WTC11 (cell line): Measurements from ENCODE around the gene DHTKD1. TPM values are rescaled to one million over a fixed set of nuclear protein-coding genes. Genes with fewer than 3 reads are reported as not detected.
"Not testable (repeated sequence)": the region's sequence is repeated elsewhere in the genome, so short reads cannot be mapped to it uniquely, and the experiment has no call there.

Source experiments
- ATAC-seq: fragments of 200-7000 bp; cut with Tn5 transposase; 2 replicates; pipeline ENCODE4 v1.10.0; 2021; ENCODE audit warnings: mild to moderate bottlenecking, moderate library complexity
- CTCF ChIA-PET: fragments of 300-600 bp; sonication (Branson Sonifier 250); formaldehyde crosslinking; loops from one replicate; lab custom pipeline; 2021; ENCODE audit warnings: antibody characterized with exemption; lab: Charles Lee
- POLR2A ChIA-PET: fragments of 350-600 bp; sonication (Branson Sonifier 250); formaldehyde crosslinking; loops from one replicate; lab custom pipeline; 2021; ENCODE audit warnings: antibody characterized with exemption; lab: Charles Lee
- DNase-seq: peaks from one replicate; pipeline ENCODE4 v3.0.0; 2021; ENCODE audit warnings: low spot score
- H3K27ac Mint-ChIP-seq: 2 replicates; pipeline ENCODE4 v1.8.0; 2021; ENCODE audit warnings: mixed read lengths
- H3K27me3 Mint-ChIP-seq: 2 replicates; pipeline ENCODE4 v1.8.0; 2021; ENCODE audit warnings: low read depth, mild to moderate bottlenecking, moderate library complexity, mixed read lengths
- H3K36me3 Mint-ChIP-seq: 2 replicates; pipeline ENCODE4 v1.8.0; 2021; ENCODE audit warnings: mixed read lengths
- H3K4me1 Mint-ChIP-seq: 2 replicates; pipeline ENCODE4 v1.8.0; 2022; ENCODE audit warnings: mixed read lengths
- H3K4me3 Mint-ChIP-seq: 2 replicates; pipeline ENCODE4 v1.8.0; 2021; ENCODE audit warnings: mild to moderate bottlenecking, moderate library complexity, mixed read lengths
- H3K9me3 Mint-ChIP-seq: 2 replicates; pipeline ENCODE4 v1.8.0; 2021; ENCODE audit warnings: mixed read lengths
- CDX4 ChIP-seq: fragments of 250-450 bp; sonication (Bioruptor Pico); IDR thresholded peaks from 2 replicates; pipeline ENCODE4 v1.9.0; 2021; ENCODE audit warnings: moderate library complexity, mild to moderate bottlenecking, inconsistent platforms, borderline replicate concordance
- EMX1 ChIP-seq: fragments of 250-450 bp; sonication (Bioruptor Pico); IDR thresholded peaks from 2 replicates; pipeline ENCODE4 v1.8.0; 2021; ENCODE audit warnings: mild to moderate bottlenecking
- ESRRA ChIP-seq: sonication (generic); formaldehyde crosslinking; IDR thresholded peaks from 2 replicates; pipeline ENCODE4 v1.8.1; 2022; ENCODE audit warnings: mild to moderate bottlenecking, missing genetic modification reagents, borderline replicate concordance
- FOXK1 ChIP-seq: sonication (generic); formaldehyde crosslinking; IDR thresholded peaks from 2 replicates; pipeline ENCODE4 v1.8.0; 2022; ENCODE audit warnings: mild to moderate bottlenecking, moderate library complexity, missing genetic modification reagents
- FOXP4 ChIP-seq: sonication (generic); formaldehyde crosslinking; IDR thresholded peaks from 2 replicates; pipeline ENCODE4 v1.8.0; 2022; ENCODE audit warnings: mild to moderate bottlenecking, missing genetic modification reagents
- GABPB1 ChIP-seq: sonication (generic); formaldehyde crosslinking; IDR thresholded peaks from 2 replicates; pipeline ENCODE4 v1.8.1; 2023; ENCODE audit warnings: mild to moderate bottlenecking, missing genetic modification reagents
- PRRX2 ChIP-seq: fragments of 250-450 bp; sonication (Bioruptor Pico); IDR thresholded peaks from 2 replicates; pipeline ENCODE4 v1.8.0; 2021; ENCODE audit warnings: mild to moderate bottlenecking
- SMAD4 ChIP-seq: sonication (generic); formaldehyde crosslinking; IDR thresholded peaks from 2 replicates; pipeline ENCODE4 v1.8.0; 2022; ENCODE audit warnings: mild to moderate bottlenecking, missing genetic modification reagents
- TEAD1 ChIP-seq: sonication (generic); formaldehyde crosslinking; IDR thresholded peaks from 2 replicates; pipeline ENCODE4 v1.8.0; 2022; ENCODE audit warnings: mild to moderate bottlenecking, missing genetic modification reagents
- ZNF121 ChIP-seq: sonication (generic); formaldehyde crosslinking; IDR thresholded peaks from 2 replicates; pipeline ENCODE4 v1.8.0; 2023; ENCODE audit warnings: missing genetic modification reagents
- ZNF219 ChIP-seq: sonication (generic); formaldehyde crosslinking; IDR thresholded peaks from 2 replicates; pipeline ENCODE4 v1.8.0; 2023; ENCODE audit warnings: missing genetic modification reagents, mild to moderate bottlenecking, borderline replicate concordance
- total RNA-seq: library from RNA; stranded (reverse); gene quantifications from 3 replicates; pipeline ENCODE4 v1.2.3, GENCODE V29; 2021
- TF ChIP-seq, protein P1 (sequence below): sonication (generic); formaldehyde crosslinking; IDR thresholded peaks from 2 replicates; pipeline ENCODE4 v1.8.1; 2023; ENCODE audit warnings: mild to moderate bottlenecking, missing genetic modification reagents, borderline replicate concordance

The DHTKD1 gene
- total RNA-seq, 1 experiment from 2014 or later = 57.9 TPM

DNA sequence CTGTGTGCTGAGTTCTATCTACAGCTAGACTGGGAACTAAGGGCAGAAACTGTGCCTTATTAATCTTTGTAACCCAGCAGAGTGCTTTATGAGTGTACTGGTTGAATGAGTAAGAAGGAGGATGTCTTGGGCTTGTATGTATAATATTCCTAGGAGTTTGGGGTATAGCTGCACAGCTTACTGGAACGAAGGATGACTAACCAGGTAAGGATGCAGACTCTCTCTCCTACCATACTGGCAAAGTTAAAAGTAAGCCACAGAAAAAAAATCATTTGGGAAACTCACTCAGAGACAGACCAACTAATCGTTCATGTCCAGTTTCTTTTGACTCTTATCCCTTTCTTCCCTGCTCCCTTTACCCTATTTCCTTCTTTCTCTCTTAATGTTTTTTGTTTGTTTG lies 1.4 kb upstream of the DHTKD1 start (continued):
- no peak for TF ChIP-seq FOXP4 (CRISPR knock-in tag)
- no peak for TF ChIP-seq GABPB1 (CRISPR knock-in tag)
- TF ChIP-seq PRRX2 (CRISPR knock-in tag) = no peak

- H3K27ac Mint-ChIP-seq, H3K27me3 Mint-ChIP-seq, H3K36me3 Mint-ChIP-seq, ATAC-seq, POLR2A ChIA-PET, H3K4me3 Mint-ChIP-seq, H3K9me3 Mint-ChIP-seq, CTCF ChIA-PET, DNase-seq: not testable (repeated sequence)
- peaks cover 18% of the 10 kb centered on the region for H3K4me1 Mint-ChIP-seq
- TF ChIP-seq ZNF121 = peak; percentile 42; the same call in 1 of the 2 replicates
Measured at GRCh38 chr10:12071441-12071840, 2.7 kb downstream of the DHTKD1 start.

DNA sequence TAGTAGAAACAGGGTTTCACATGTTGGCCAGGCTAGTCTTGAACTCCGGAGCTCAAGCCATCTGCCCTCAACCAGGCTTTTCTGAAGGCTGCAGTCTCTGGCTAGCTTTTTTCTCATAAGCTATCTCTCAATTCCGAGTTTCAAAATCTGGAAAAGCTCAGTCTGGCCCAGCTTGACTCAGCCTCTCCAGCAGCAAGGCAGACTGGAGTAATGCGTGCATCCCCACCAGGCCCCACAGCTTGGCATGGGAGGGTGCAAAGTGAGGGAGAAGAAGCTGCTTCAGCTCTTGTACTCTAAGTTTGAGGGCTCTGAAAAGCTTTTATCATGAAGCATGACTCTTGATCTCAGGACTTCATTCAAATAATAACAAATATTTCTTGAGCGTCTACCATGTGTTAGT lies 4.8 kb downstream of the DHTKD1 start:
- no peak for DNase-seq
- H3K36me3 Mint-ChIP-seq = peaks cover 16% of the 10 kb centered on the region
- TF ChIP-seq ESRRA (CRISPR knock-in tag) (no peak), CDX4 (CRISPR knock-in tag) (no peak), ZNF219 (CRISPR knock-in tag) (no peak), FOXP4 (CRISPR knock-in tag) (no peak), TEAD1 (no peak), FOXK1 (CRISPR knock-in tag) (no peak), SMAD4 (CRISPR knock-in tag) (no peak), EMX1 (no peak)
- TF ChIP-seq, protein P1, sequence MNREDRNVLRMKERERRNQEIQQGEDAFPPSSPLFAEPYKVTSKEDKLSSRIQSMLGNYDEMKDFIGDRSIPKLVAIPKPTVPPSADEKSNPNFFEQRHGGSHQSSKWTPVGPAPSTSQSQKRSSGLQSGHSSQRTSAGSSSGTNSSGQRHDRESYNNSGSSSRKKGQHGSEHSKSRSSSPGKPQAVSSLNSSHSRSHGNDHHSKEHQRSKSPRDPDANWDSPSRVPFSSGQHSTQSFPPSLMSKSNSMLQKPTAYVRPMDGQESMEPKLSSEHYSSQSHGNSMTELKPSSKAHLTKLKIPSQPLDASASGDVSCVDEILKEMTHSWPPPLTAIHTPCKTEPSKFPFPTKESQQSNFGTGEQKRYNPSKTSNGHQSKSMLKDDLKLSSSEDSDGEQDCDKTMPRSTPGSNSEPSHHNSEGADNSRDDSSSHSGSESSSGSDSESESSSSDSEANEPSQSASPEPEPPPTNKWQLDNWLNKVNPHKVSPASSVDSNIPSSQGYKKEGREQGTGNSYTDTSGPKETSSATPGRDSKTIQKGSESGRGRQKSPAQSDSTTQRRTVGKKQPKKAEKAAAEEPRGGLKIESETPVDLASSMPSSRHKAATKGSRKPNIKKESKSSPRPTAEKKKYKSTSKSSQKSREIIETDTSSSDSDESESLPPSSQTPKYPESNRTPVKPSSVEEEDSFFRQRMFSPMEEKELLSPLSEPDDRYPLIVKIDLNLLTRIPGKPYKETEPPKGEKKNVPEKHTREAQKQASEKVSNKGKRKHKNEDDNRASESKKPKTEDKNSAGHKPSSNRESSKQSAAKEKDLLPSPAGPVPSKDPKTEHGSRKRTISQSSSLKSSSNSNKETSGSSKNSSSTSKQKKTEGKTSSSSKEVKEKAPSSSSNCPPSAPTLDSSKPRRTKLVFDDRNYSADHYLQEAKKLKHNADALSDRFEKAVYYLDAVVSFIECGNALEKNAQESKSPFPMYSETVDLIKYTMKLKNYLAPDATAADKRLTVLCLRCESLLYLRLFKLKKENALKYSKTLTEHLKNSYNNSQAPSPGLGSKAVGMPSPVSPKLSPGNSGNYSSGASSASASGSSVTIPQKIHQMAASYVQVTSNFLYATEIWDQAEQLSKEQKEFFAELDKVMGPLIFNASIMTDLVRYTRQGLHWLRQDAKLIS (CRISPR knock-in tag) = no peak
- POLR2A ChIA-PET = interaction anchor here (0.7 kb wide), 1 partner anchor 30 kb away, joined by 5 read pairs; the partner anchor contains the start of gene UPF2
- CTCF ChIA-PET = no interaction called here
- no peaks in the 10 kb centered on the region for H3K27me3 Mint-ChIP-seq
- H3K9me3 Mint-ChIP-seq = no peaks in the 10 kb centered on the region
- no peak for ATAC-seq
- peak overlapping the region; percentile 18; the same call in 1 of the 2 replicates for H3K27ac Mint-ChIP-seq
- peaks cover 14% of the 10 kb centered on the region for H3K4me1 Mint-ChIP-seq
- no peak overlapping the region for H3K4me3 Mint-ChIP-seq
